ENCODE measurements around the gene AUTS2. TPM values are rescaled to one million over a fixed set of nuclear protein-coding genes. Genes with fewer than 3 reads are reported as not detected.

Gene AUTS2
- total RNA-seq, 1 experiment from 2014 or later: 256 TPM

DNA sequence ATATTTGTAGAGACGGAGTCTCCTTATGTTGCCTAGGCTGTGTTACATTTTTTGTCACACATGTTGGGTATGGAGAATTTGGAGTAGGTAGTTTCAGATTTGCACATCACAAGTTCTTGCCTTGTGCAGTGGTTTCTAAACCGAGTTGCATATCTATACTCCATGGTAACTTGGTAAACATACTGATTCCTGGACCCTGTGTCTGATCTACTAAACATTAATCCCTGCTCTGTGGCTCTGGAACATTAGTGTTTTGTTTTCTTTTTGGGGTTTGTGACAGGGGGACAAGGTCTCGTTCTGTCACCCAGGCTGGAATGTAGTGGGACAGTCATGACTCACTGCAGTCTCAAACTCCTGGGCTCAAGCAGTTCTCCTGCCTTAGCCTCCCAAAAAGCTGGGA lies 24.7 kb downstream of the AUTS2 start:
- peaks cover 4% of the 10 kb centered on the region for H4K20me1 ChIP-seq (ENCODE audit: control insufficient read depth, insufficient read depth, insufficient read length)
- H3K79me2 ChIP-seq (ENCODE audit: insufficient read depth, low read length): no peaks in the 10 kb centered on the region

More for the DNA sequence above, 24.7 kb downstream of the AUTS2 start:
- no peak overlapping the region for H3K4ac ChIP-seq (ENCODE audit: low read depth, low read length)
- Mint-ChIP-seq H3K4me1 (peaks cover 42 to 43% of the 10 kb centered on the region in 2 experiments), H3K9me3 (no peaks in the 10 kb centered on the region; a peak in 1 of 5 replicates), H3K36me3 (ENCODE audit: insufficient read depth in 1 of 3, low read depth in 3 of 3) (no peaks in the 10 kb centered on the region), H3K27me3 (ENCODE audit: low read depth) (peaks cover 99% of the 10 kb centered on the region), H3K27ac (no peak overlapping the region), H3K4me3 (no peak overlapping the region; a peak in 1 of 5 replicates)
- no peaks in the 10 kb centered on the region for H3K23me2 ChIP-seq (ENCODE audit: insufficient read length, low read depth, low read length, poor library complexity, severe bottlenecking)
- TF ChIP-seq, protein P1, sequence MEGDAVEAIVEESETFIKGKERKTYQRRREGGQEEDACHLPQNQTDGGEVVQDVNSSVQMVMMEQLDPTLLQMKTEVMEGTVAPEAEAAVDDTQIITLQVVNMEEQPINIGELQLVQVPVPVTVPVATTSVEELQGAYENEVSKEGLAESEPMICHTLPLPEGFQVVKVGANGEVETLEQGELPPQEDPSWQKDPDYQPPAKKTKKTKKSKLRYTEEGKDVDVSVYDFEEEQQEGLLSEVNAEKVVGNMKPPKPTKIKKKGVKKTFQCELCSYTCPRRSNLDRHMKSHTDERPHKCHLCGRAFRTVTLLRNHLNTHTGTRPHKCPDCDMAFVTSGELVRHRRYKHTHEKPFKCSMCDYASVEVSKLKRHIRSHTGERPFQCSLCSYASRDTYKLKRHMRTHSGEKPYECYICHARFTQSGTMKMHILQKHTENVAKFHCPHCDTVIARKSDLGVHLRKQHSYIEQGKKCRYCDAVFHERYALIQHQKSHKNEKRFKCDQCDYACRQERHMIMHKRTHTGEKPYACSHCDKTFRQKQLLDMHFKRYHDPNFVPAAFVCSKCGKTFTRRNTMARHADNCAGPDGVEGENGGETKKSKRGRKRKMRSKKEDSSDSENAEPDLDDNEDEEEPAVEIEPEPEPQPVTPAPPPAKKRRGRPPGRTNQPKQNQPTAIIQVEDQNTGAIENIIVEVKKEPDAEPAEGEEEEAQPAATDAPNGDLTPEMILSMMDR (conservative IDR thresholded peaks at IDR 0.05): no peak
- no peak overlapping the region for H3T11ph ChIP-seq (ENCODE audit: low read length)
- H3K56ac ChIP-seq (ENCODE audit: insufficient read length, low read depth, low read length): no peak overlapping the region
- no peak overlapping the region for H3K18ac ChIP-seq (ENCODE audit: insufficient read length, low read depth, low read length)
- H2BK20ac ChIP-seq (ENCODE audit: low read depth, low read length, poor library complexity, severe bottlenecking): no peak overlapping the region
- 0 out of 2 replicates have a peak, but pooled peaks cover 3% of the 10 kb centered on the region for H3K4me1 ChIP-seq (ENCODE audit: insufficient read depth, low read length)
- no peak overlapping the region for H3K27ac ChIP-seq (ENCODE audit: insufficient read length, low read depth, low read length)
- H3K9me3 ChIP-seq (ENCODE audit: control insufficient read depth, low read depth, low read length): no peaks in the 10 kb centered on the region
- DNase-seq: no peak
- no peak overlapping the region for H4K91ac ChIP-seq (ENCODE audit: insufficient read length, low read depth, low read length)
- no peak overlapping the region for H2BK120ac ChIP-seq (ENCODE audit: low read depth, low read length, poor library complexity, severe bottlenecking)
- WGBS (ENCODE audit: extremely low coverage, insufficient read length, low lambda C conversion rate): no CpG with 5 or more reads among the region's 3 CpGs
- H4K8ac ChIP-seq (replicated peaks; ENCODE audit: insufficient read length, low read depth, low read length): no peak overlapping the region
- H3K9ac ChIP-seq (ENCODE audit: extremely low read depth, insufficient read length, low read length): no peak overlapping the region
- H3K79me1 ChIP-seq (ENCODE audit: insufficient read depth, low read depth, low read length, poor library complexity, severe bottlenecking): no peaks in the 10 kb centered on the region
- no peak overlapping the region for H3K4me2 ChIP-seq (ENCODE audit: insufficient read depth, insufficient read length, low read length)
- no peak overlapping the region for H3K14ac ChIP-seq (ENCODE audit: insufficient read depth, low read length)
- no peak overlapping the region for H4K5ac ChIP-seq (ENCODE audit: insufficient read length, low read depth, low read length)
- H2BK15ac ChIP-seq (ENCODE audit: low read depth, low read length): no peak overlapping the region
- H2AFZ ChIP-seq (ENCODE audit: low read length): no peak overlapping the region
- H2BK5ac ChIP-seq (ENCODE audit: insufficient read length, low read length): no peak overlapping the region
- H3K23ac ChIP-seq (ENCODE audit: insufficient read length, low read depth, low read length): no peak overlapping the region
- no peak overlapping the region for H2BK12ac ChIP-seq (ENCODE audit: insufficient read length, low read depth, low read length)
- no peak overlapping the region for H2AK5ac ChIP-seq (ENCODE audit: insufficient read length, low read length)
- H3K27me3 ChIP-seq (ENCODE audit: insufficient read depth, low read length): peaks cover 59% of the 10 kb centered on the region

Data from H9 (cell line).